PFSK-1 (cell line): ENCODE data around the gene PRKN.

Source experiments
- FOXP2 ChIP-seq: optimal IDR thresholded peaks from 2 replicates; pipeline ENCODE3; 2011; ENCODE audit warnings: borderline replicate concordance, control low read depth, inconsistent platforms; ENCODE audit not compliant: insufficient read depth; ENCODE audit errors: extremely low read length, extremely low read depth
- POLR2AphosphoS5 ChIP-seq: IDR thresholded peaks from 2 replicates; pipeline ENCODE4 v1.6.1; 2012; ENCODE audit warnings: low read depth, mild to moderate bottlenecking, control low read depth, low read length, moderate library complexity
- SIN3A ChIP-seq: IDR thresholded peaks from 2 replicates; pipeline ENCODE4 v1.6.1; 2012; ENCODE audit warnings: mild to moderate bottlenecking, low read length, moderate library complexity, borderline replicate concordance; ENCODE audit not compliant: insufficient read depth
- TF ChIP-seq, protein P1 (sequence below), 2 experiments: IDR thresholded peaks; 2 replicates each; pipeline versions ENCODE4 v1.6.1 to v1.8.0; 2011 to 2012; ENCODE audit warnings: low read depth in 2 of 2, low read length in 2 of 2, control low read depth in 1 of 2, inconsistent platforms in 1 of 2, mild to moderate bottlenecking in 1 of 2, moderate library complexity in 1 of 2; ENCODE audit not compliant: insufficient read depth in 1 of 2

DNA sequence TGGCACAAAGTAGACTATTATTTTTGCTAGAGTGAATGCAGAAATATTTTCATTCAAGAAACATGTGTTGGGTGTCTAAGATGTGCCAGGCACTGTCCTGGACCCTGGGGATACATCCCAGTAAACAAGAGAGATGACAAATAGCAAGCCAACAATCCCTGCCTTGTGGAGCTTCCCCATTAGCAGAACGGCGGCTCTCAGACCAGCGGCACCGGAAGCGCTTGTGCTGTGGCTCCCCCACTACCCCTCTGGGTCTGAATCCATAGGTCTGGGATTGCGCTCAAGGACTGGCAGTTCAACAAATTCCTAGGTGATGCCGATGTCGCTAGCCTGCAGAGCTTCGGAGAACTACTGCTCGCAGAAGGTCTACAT is 1355.2 kb downstream of the PRKN start:
- TF ChIP-seq, protein P1, sequence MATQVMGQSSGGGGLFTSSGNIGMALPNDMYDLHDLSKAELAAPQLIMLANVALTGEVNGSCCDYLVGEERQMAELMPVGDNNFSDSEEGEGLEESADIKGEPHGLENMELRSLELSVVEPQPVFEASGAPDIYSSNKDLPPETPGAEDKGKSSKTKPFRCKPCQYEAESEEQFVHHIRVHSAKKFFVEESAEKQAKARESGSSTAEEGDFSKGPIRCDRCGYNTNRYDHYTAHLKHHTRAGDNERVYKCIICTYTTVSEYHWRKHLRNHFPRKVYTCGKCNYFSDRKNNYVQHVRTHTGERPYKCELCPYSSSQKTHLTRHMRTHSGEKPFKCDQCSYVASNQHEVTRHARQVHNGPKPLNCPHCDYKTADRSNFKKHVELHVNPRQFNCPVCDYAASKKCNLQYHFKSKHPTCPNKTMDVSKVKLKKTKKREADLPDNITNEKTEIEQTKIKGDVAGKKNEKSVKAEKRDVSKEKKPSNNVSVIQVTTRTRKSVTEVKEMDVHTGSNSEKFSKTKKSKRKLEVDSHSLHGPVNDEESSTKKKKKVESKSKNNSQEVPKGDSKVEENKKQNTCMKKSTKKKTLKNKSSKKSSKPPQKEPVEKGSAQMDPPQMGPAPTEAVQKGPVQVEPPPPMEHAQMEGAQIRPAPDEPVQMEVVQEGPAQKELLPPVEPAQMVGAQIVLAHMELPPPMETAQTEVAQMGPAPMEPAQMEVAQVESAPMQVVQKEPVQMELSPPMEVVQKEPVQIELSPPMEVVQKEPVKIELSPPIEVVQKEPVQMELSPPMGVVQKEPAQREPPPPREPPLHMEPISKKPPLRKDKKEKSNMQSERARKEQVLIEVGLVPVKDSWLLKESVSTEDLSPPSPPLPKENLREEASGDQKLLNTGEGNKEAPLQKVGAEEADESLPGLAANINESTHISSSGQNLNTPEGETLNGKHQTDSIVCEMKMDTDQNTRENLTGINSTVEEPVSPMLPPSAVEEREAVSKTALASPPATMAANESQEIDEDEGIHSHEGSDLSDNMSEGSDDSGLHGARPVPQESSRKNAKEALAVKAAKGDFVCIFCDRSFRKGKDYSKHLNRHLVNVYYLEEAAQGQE (IDR thresholded peaks at IDR 0.05; ENCODE audit: insufficient read depth in 1 of 2, low read depth in 2 of 2, low read length in 2 of 2) = no peak
- no peak for TF ChIP-seq SIN3A
- TF ChIP-seq POLR2AphosphoS5 = no peak
- no peak for TF ChIP-seq FOXP2
